ENCODE data around the gene RALGAPA2.
A peak's percentile ranks its signal among the peaks of the same experiment; 100 is the strongest.

The RALGAPA2 gene

DNA sequence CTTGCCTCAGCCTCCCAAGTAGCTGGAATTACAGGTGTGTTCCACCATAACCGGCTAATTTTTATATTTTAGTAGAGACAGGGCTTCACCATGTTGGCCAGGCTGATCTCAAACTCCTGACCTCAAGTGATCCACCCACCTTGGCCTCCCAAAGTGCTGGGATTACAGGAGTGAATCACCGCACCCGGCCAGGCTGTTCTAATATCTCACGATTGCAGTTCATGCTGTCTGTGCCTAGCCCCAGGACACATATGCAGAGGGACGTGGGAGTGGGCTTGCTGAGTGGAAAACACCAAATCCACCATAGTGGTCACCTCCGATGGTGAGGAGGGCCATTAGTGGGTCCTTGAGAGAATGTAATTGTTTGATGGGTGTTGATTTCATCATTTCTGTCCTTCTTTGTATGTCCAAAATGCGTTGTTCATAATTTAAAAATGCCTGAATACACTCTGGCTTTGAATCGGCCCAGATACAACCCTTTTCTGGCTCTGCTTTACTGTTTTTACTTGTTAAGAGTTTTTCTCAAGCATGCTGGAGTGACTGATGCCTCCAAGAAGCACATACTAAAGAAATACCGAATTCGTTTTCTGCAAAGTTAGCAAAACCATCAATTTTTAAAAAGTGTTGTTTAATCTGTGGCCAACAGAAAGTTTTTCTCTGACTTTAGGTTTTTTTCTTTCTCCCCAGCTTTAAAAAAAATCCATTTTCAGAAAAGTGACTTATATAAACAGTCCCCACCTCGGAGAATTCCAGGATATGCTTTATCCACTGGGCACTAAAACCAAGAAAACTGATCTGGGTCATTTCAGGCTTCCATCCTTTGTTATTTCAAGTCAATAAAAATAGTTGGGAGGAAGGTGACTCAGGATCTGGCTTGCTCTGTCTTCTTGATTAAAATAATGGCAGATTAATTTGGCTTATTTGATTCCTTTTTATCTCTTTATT, 18.8 kb upstream of the RALGAPA2 start:
- in situ Hi-C loops (cut with HindIII; ENCODE audit: low pct_ligation_motif_present, low pct_unique_long_range_greater_than_20kb, low sequenced_read_pairs), result no loop called here
- no peak for DNase-seq

DNA sequence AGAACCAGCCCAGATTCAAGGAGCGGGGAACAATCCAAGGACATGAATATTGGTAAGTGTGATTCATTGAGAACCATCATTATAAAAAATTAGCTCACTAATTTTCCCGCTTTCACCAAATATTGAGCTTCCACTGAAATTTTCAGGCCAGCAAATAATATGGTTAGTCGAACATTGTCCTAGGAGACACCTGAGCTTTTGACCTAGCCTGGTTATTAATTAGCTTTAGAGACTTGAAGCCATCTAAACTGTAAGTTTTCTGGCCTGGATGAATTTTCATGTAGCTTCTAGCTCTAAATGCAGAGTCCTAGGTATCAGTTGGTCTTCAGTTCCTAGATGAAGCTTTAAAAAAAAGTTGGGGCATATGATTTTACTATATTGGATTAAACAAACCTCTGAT, 17.1 kb upstream of the RALGAPA2 start:
- no peak for DNase-seq
- in situ Hi-C loops (cut with HindIII; ENCODE audit: low pct_ligation_motif_present, low pct_unique_long_range_greater_than_20kb, low sequenced_read_pairs), result no loop called here

DNA sequence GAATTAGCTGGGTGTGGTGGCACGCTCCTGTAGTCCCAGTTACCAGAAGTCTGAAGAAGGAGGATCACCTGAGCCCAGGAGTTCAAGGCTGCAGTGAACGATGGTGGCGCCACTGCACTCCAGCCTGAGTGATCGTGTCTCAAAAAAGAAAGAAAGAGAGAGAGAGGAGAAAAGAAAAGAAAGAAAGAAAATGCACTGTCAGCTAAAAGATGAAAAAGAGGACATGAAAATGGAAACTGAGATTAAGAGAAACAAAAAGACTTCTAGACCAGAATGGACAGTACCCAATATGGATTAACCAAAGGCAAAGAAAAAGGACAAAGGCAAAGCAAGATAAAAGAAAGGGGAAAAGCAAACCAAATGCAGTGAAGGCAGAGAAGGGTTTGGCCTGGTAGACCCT, 9.0 kb upstream of the RALGAPA2 start:
- no peak for DNase-seq
- in situ Hi-C loops (cut with HindIII; ENCODE audit: low pct_ligation_motif_present, low pct_unique_long_range_greater_than_20kb, low sequenced_read_pairs), result no loop called here

GRCh38 chr20:20720158-20720557, 7.7 kb upstream of the RALGAPA2 start:
- DNase-seq, result no peak
- in situ Hi-C loops (cut with HindIII; ENCODE audit: low pct_ligation_motif_present, low pct_unique_long_range_greater_than_20kb, low sequenced_read_pairs), result no loop called here

DNA sequence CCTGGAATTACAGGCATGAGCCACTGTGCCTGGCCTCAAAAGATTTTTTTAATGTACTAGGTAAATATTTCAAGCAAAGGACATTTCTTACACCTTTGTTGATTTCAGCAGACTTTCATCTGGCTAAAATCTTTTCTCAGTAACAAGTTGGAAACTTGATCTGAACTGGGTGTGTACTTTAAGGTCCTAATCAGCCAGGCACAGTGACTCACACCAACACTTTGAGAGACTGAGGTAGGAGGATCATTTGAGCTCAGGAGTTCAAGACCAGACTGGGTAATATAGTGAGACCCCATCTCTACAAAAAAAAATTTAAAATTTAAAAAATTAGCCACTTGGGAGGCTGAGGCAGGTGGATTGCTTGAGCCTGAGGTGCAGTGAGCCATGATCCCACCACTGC, 7.0 kb upstream of the RALGAPA2 start:
- in situ Hi-C loops (cut with HindIII; ENCODE audit: low pct_ligation_motif_present, low pct_unique_long_range_greater_than_20kb, low sequenced_read_pairs), result no loop called here

DNA sequence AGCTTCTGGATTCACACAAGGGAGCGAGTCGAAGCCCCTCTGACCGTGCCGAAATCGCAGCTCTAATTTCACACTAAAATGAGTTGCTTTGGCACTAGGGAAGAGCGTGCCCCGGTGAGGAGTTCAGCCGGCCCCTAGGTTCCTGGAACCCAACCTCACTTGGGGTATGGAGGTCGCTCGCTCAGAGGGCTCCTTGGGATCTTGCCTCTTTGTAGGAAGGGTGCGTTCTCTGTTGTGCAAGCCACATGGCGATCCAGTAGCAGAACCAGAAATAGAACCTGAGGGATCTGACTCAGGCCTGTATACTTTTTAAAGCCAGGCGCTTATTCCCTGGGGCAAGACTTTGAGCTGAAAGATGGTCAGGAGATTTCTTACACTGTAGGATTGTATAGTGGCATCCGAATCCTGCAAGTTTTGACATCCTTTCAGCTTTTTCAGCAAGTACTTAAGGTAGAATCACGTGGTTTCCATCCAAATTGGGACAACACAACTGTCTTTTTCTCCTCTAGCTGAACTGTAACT, 861 bp upstream of the RALGAPA2 start:
- no peak for DNase-seq
- in situ Hi-C loops (cut with HindIII; ENCODE audit: low pct_ligation_motif_present, low pct_unique_long_range_greater_than_20kb, low sequenced_read_pairs), result no loop called here

More for the DNA sequence above, 7.0 kb upstream of the RALGAPA2 start:
- DNase-seq, result no peak

DNA sequence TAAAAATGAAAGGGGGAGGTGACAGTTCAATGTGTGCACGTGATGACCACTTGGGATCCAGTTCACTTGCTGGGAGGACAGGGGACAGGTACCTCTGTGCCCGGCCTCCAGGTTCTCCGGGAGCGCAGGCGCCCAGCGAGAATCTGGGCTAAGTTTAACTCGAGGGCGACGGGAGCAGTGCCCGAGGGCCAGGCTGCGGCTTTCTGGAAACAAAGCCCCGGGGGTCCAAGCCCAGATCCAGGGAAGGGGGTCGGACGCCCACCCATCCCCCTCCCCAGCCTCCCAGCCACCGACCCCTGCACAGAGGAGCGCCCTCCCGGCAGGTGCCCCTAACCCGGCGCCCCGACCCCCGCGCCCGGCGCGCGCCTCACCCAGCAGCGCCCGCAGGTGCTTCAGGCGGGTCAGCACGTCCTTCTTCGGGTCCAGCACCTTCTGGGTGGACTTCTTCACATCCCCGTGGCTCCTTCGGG, 405 bp downstream of the RALGAPA2 start:
- in situ Hi-C loops (cut with HindIII; ENCODE audit: low pct_ligation_motif_present, low pct_unique_long_range_greater_than_20kb, low sequenced_read_pairs), result no loop called here
- DNase-seq, result peak; percentile 4

- DNase-seq, result no peak
- in situ Hi-C loops (cut with HindIII; ENCODE audit: low pct_ligation_motif_present, low pct_unique_long_range_greater_than_20kb, low sequenced_read_pairs), result no loop called here
Observed at GRCh38 chr20:20711413-20711812, 1.0 kb downstream of the RALGAPA2 start.

GRCh38 chr20:20710443-20711315, 1.8 kb downstream of the RALGAPA2 start:
- in situ Hi-C loops (cut with HindIII; ENCODE audit: low pct_ligation_motif_present, low pct_unique_long_range_greater_than_20kb, low sequenced_read_pairs), result no loop called here
- DNase-seq, result no peak

GRCh38 chr20:20709887-20710286, 2.6 kb downstream of the RALGAPA2 start:
- DNase-seq, result no peak
- in situ Hi-C loops (cut with HindIII; ENCODE audit: low pct_ligation_motif_present, low pct_unique_long_range_greater_than_20kb, low sequenced_read_pairs), result no loop called here

DNA sequence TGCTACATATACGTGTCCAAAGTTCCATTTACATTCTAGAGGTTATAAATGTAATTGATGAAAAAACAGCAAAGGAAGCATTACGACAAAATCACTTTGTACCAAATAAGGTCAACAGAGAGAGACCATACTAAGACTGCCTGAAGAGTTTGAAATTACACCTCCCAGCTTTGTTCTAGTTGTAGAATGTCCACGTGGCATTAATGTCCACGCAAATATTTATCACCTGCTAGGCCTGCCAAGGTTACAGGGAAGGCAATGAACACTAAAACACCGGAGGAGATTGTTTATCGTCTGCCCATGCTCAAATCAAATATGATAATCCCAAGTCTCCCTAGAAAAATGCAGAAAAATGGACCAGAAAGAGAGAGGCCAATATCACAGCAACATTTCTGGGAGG, 6.2 kb downstream of the RALGAPA2 start:
- in situ Hi-C loops (cut with HindIII; ENCODE audit: low pct_ligation_motif_present, low pct_unique_long_range_greater_than_20kb, low sequenced_read_pairs), result no loop called here
- DNase-seq, result no peak

- no peak for DNase-seq
Observed at GRCh38 chr20:20702330-20703245, 9.9 kb downstream of the RALGAPA2 start.

DNA sequence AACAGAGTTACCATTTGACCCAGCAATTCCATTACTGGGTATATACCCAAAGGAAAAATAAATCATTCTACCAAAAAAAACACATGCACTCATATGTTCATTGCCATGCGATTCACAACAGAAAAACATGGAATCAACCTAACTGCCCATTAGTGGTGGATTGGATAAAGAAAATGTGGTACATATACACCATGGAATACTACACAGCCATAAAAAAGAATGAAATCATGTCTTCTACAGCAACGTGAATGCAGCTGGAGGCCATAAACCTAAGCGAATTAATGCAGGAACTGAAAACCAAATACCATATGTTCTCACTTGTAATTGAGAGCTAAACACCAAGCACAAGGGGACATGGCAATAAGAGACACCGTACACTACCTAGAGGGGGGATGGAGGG, 12.5 kb downstream of the RALGAPA2 start:
- in situ Hi-C loops (cut with HindIII; ENCODE audit: low pct_ligation_motif_present, low pct_unique_long_range_greater_than_20kb, low sequenced_read_pairs), result no loop called here
- no peak for DNase-seq

More at GRCh38 chr20:20702330-20703245, 9.9 kb downstream of the RALGAPA2 start:
- in situ Hi-C loops (cut with HindIII; ENCODE audit: low pct_ligation_motif_present, low pct_unique_long_range_greater_than_20kb, low sequenced_read_pairs), result no loop called here

- in situ Hi-C loops (cut with HindIII; ENCODE audit: low pct_ligation_motif_present, low pct_unique_long_range_greater_than_20kb, low sequenced_read_pairs), result no loop called here
Observed at GRCh38 chr20:20699144-20699543, 13.3 kb downstream of the RALGAPA2 start.

DNA sequence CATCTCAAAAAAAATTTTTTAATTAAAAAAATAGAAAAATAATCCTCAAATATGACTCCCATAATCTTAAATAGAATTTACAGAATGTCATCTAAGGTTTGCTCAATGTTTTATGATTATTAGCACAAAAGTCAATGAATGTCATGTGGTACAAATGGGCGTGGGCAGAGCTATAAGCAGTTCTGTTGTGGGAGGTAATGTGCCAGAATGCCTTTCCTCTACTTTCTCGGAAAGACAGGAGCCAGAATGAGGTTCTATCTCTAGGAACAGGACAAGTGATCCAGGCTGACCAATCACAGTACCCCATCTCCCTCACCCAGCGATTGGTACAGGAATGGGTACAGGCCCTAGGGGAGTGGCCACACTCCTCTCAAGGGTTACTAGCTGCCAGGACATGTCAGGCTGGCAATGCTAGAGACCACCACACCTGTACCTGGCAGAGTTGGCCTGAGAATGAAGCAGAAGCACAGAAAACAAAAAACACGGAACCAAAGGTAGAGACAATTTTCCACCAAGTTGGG, 15.1 kb downstream of the RALGAPA2 start:
- in situ Hi-C loops (cut with HindIII; ENCODE audit: low pct_ligation_motif_present, low pct_unique_long_range_greater_than_20kb, low sequenced_read_pairs), result no loop called here
- DNase-seq, result no peak

More at GRCh38 chr20:20699144-20699543, 13.3 kb downstream of the RALGAPA2 start:
- DNase-seq, result no peak

DNA sequence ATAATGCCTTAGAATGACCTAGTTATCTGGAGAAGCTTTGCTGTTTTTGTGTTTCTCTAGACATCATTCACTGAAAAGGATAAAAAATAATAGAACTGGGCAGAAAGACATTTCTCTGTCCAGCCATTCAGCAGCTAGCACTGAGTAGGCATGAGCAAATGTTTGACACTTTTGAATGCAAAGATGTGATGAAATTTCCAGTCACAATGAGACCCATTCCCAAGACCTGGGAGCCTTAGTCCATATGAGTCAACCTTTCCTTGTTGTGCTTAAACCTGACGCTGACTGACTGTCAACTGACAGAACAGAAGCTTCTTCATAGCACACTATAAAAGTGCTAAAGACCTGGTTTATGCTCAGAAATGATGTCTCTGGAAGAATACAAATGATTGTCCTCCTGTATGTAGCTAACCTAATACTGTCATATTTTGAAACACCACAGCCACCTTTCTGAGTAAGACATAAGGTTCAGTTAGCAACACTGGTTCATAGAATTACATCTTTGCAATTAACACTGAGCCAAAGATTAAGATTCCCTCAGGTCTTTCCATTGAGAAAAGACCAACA, 17.1 kb downstream of the RALGAPA2 start:
- in situ Hi-C loops (cut with HindIII; ENCODE audit: low pct_ligation_motif_present, low pct_unique_long_range_greater_than_20kb, low sequenced_read_pairs), result no loop called here
- no peak for DNase-seq

GRCh38 chr20:20694591-20694990, 17.9 kb downstream of the RALGAPA2 start:
- DNase-seq, result no peak
- in situ Hi-C loops (cut with HindIII; ENCODE audit: low pct_ligation_motif_present, low pct_unique_long_range_greater_than_20kb, low sequenced_read_pairs), result no loop called here

GRCh38 chr20:20692587-20692986, 19.9 kb downstream of the RALGAPA2 start:
- in situ Hi-C loops (cut with HindIII; ENCODE audit: low pct_ligation_motif_present, low pct_unique_long_range_greater_than_20kb, low sequenced_read_pairs), result no loop called here
- DNase-seq, result no peak
